GM21529 (cell line): Measurements from ENCODE around the gene TMUB1.
"Not testable (repeated sequence)": the region's sequence is repeated elsewhere in the genome, so short reads cannot be mapped to it uniquely, and the experiment has no call there.

Experiments used
- ATAC-seq: cut with Tn5 transposase; IDR thresholded peaks from one replicate; pipeline ENCODE4 v1.9.1; 2021; ENCODE audit not compliant: unreplicated experiment

The TMUB1 gene

GRCh38 chr7:151057506-151057988 is 25.7 kb downstream of the TMUB1 start, which contains the start of gene CDK5:
Gene CDK5, minus strand, starts transcription at chr7:151057897. Its CDS starts 49 bp downstream, at chr7:151057848.
- ATAC-seq = peak; percentile 10

GRCh38 chr7:151056666-151057505 is 26.4 kb downstream of the TMUB1 start:
- ATAC-seq = no peak

GRCh38 chr7:151056283-151056665 is 27.0 kb downstream of the TMUB1 start:
- ATAC-seq = no peak

- ATAC-seq = no peak
Measured at GRCh38 chr7:151053751-151054150, 29.5 kb downstream of the TMUB1 start.

- no peak for ATAC-seq
Measured at GRCh38 chr7:151053096-151053495, 30.2 kb downstream of the TMUB1 start.

GRCh38 chr7:151051108-151051507 is 32.2 kb downstream of the TMUB1 start:
- no peak for ATAC-seq

- no peak for ATAC-seq
Measured at GRCh38 chr7:151048911-151049463, 34.3 kb downstream of the TMUB1 start.

- no peak for ATAC-seq
Measured at GRCh38 chr7:151047976-151048815, 35.1 kb downstream of the TMUB1 start, which contains the start of gene ASIC3. Gene ASIC3, plus strand, starts transcription at chr7:151048531. Its CDS starts 355 bp downstream, at chr7:151048886.

- no peak for ATAC-seq
Measured at GRCh38 chr7:151046603-151047573, 36.4 kb downstream of the TMUB1 start.

GRCh38 chr7:151045967-151046366 is 37.3 kb downstream of the TMUB1 start:
- no peak for ATAC-seq

- ATAC-seq = no peak
Measured at GRCh38 chr7:151045262-151045661, 38.0 kb downstream of the TMUB1 start.

GRCh38 chr7:151043959-151044358 is 39.3 kb downstream of the TMUB1 start:
- ATAC-seq = no peak

GRCh38 chr7:151043449-151043848 is 39.8 kb downstream of the TMUB1 start:
- not testable (repeated sequence) for ATAC-seq

GRCh38 chr7:151040616-151041375 is 42.5 kb downstream of the TMUB1 start:
- no peak for ATAC-seq

- ATAC-seq = no peak
Measured at GRCh38 chr7:151039850-151040548, 43.3 kb downstream of the TMUB1 start.

- peak; percentile 53 for ATAC-seq
Measured at GRCh38 chr7:151038951-151039849, 44.1 kb downstream of the TMUB1 start.

- ATAC-seq = no peak
Measured at GRCh38 chr7:151035902-151036301, 47.4 kb downstream of the TMUB1 start.
